Right lobe of liver (tissue), 4 donors: ENCODE results near the gene C4orf17.

Source experiments
- POLR2A ChIP-seq: fragments of 450-650 bp; IDR thresholded peaks from one replicate; pipeline ENCODE4 v1.6.1; 2017; ENCODE audit warnings: antibody characterized with exemption, mild to moderate bottlenecking
- TF ChIP-seq, protein P1 (sequence below), 4 donors: fragments of 200-600 bp in 3 of 4; fragments of 450-650 bp in 1 of 4; IDR thresholded peaks; one replicate each; pipeline versions ENCODE4 v1.5.1 to v1.8.0; 2016 to 2022; ENCODE audit warnings: antibody characterized with exemption in 4 of 4, mild to moderate bottlenecking in 2 of 4
- donor health status: DM: no; HTN: no; CAD: no.
- donor health status: DM: no; HTN: no; CAD: no.
- donor health status: DM: no; HTN: yes; CAD: no.

DNA sequence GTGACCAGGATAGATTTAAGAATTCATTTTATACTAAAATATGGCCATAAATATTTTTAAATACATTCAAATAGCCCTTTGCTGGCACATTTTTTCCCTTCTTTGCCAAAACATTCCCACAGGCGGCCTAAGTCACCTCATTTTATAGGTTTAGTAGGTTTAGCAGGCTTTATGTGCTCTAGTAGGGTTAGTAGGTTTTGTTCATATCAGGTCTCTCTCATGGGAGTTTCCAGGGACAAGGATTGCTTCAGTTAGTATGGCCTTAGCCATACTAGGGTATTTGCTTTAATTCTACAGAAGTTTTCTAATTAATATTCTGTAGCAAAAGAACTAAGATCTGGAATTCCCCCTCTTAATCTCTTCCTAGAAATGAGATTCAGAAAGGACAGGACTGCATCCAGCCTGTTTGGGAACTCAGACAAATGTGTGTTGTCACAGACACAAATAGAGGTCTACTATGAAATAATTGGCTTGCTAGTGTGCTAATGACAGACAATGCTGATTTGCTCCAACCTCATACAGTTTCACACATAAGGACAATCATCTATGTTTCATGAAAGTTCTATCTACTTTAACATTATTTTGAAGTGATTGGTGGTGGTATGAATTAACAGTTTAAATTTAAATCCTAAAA lies 63.0 kb downstream of the C4orf17 start:
- TF ChIP-seq, protein P1, sequence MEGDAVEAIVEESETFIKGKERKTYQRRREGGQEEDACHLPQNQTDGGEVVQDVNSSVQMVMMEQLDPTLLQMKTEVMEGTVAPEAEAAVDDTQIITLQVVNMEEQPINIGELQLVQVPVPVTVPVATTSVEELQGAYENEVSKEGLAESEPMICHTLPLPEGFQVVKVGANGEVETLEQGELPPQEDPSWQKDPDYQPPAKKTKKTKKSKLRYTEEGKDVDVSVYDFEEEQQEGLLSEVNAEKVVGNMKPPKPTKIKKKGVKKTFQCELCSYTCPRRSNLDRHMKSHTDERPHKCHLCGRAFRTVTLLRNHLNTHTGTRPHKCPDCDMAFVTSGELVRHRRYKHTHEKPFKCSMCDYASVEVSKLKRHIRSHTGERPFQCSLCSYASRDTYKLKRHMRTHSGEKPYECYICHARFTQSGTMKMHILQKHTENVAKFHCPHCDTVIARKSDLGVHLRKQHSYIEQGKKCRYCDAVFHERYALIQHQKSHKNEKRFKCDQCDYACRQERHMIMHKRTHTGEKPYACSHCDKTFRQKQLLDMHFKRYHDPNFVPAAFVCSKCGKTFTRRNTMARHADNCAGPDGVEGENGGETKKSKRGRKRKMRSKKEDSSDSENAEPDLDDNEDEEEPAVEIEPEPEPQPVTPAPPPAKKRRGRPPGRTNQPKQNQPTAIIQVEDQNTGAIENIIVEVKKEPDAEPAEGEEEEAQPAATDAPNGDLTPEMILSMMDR (IDR thresholded peaks at IDR 0.05): no peak
- TF ChIP-seq POLR2A: no peak
